Mesendoderm (in vitro differentiated cells): Measurements from ENCODE around the gene TPBG.
"Not testable (repeated sequence)": the region's sequence is repeated elsewhere in the genome, so short reads cannot be mapped to it uniquely, and the experiment has no call there.

Source experiments
- DNase-seq: peaks from one replicate; pipeline ENCODE4 v3.0.0; 2013
- H2AK5ac ChIP-seq: 2 replicates; pipeline ENCODE4 v1.6.1; 2013; ENCODE audit warnings: low read length, inconsistent platforms
- H2BK120ac ChIP-seq: 2 replicates; pipeline ENCODE4 v1.6.1; 2013; ENCODE audit warnings: low read depth, mild to moderate bottlenecking, low read length, moderate library complexity, mixed read lengths
- H2BK15ac ChIP-seq: replicated peaks from 2 replicates; pipeline ENCODE4 v1.6.1; 2013; ENCODE audit warnings: low read depth, mild to moderate bottlenecking, moderate library complexity
- H2BK5ac ChIP-seq: 2 replicates; pipeline ENCODE4 v1.6.1; 2013; ENCODE audit warnings: low read length, inconsistent platforms
- H3K18ac ChIP-seq: 2 replicates; pipeline ENCODE4 v1.6.1; 2013; ENCODE audit warnings: mild to moderate bottlenecking, low read length, mixed read lengths
- H3K23ac ChIP-seq: one replicate; pipeline ENCODE4 v1.6.1; 2013; ENCODE audit warnings: low read length
- H3K27ac ChIP-seq: 2 replicates; pipeline ENCODE4 v1.5.1; 2013; ENCODE audit warnings: low read depth, mild to moderate bottlenecking, inconsistent platforms, low read length, moderate library complexity
- H3K27me3 ChIP-seq: 2 replicates; pipeline ENCODE4 v1.6.1; 2013; ENCODE audit warnings: low read length, control low read depth, mild to moderate bottlenecking, inconsistent platforms; ENCODE audit not compliant: insufficient read depth, poor library complexity
- H3K36me3 ChIP-seq: 2 replicates; pipeline ENCODE4 v1.6.1; 2013; ENCODE audit warnings: low read length, inconsistent platforms; ENCODE audit not compliant: control insufficient read depth, insufficient read depth
- H3K4ac ChIP-seq: one replicate; pipeline ENCODE4 v1.6.1; 2013; ENCODE audit warnings: low read depth, mild to moderate bottlenecking, low read length, moderate library complexity
- H3K4me1 ChIP-seq: 2 replicates; pipeline ENCODE4 v1.6.1; 2013; ENCODE audit warnings: low read depth, low read length, inconsistent platforms; ENCODE audit not compliant: control insufficient read depth
- H3K4me2 ChIP-seq: 2 replicates; pipeline ENCODE4 v1.6.1; 2013; ENCODE audit warnings: low read length
- H3K4me3 ChIP-seq: 2 replicates; pipeline ENCODE4 v1.5.1; 2013; ENCODE audit warnings: mild to moderate bottlenecking, low read length
- H3K56ac ChIP-seq: one replicate; pipeline ENCODE4 v1.6.1; 2013; ENCODE audit warnings: low read length
- H3K79me1 ChIP-seq: 2 replicates; pipeline ENCODE4 v1.6.1; 2013; ENCODE audit warnings: low read length, inconsistent platforms
- H3K79me2 ChIP-seq: 2 replicates; pipeline ENCODE4 v1.6.1; 2013; ENCODE audit warnings: mild to moderate bottlenecking, low read length; ENCODE audit not compliant: control insufficient read depth, insufficient read depth
- H3K9ac ChIP-seq: 2 replicates; pipeline ENCODE4 v1.6.1; 2013; ENCODE audit warnings: low read length, inconsistent platforms
- H4K5ac ChIP-seq: one replicate; pipeline ENCODE4 v1.6.1; 2013; ENCODE audit warnings: low read length
- H4K8ac ChIP-seq: one replicate; pipeline ENCODE4 v1.6.1; 2013; ENCODE audit warnings: low read depth, mild to moderate bottlenecking, control low read depth, low read length, moderate library complexity
- WGBS: extraction: QIAGEN DNeasy Blood & Tissue Kit; methylation state at CpG from one replicate; pipeline ENCODE4 v1.1.7; 2013; ENCODE audit warnings: low lambda C conversion rate, missing lambda C conversion rate; ENCODE audit not compliant: insufficient coverage; ENCODE audit errors: extremely low coverage; 5-methylcytosine and 5-hydroxymethylcytosine counted together

Gene TPBG

GRCh38 chr6:82381278-82381677, 17.7 kb downstream of the TPBG start:
- WGBS: no CpG with 5 or more reads among the region's 1 CpG
- no peak overlapping the region for H2AK5ac ChIP-seq
- H4K8ac ChIP-seq: no peak overlapping the region
- H3K4ac ChIP-seq: no peak overlapping the region
- H3K4me3 ChIP-seq: no peak overlapping the region
- no peak overlapping the region for H3K18ac ChIP-seq
- no peaks in the 10 kb centered on the region for H3K36me3 ChIP-seq
- DNase-seq: no peak
- H3K79me1 ChIP-seq: no peaks in the 10 kb centered on the region
- H3K23ac ChIP-seq: no peak overlapping the region
- H3K4me1 ChIP-seq: no peaks in the 10 kb centered on the region
- no peak overlapping the region for H3K56ac ChIP-seq
- no peak overlapping the region for H3K27ac ChIP-seq
- H4K5ac ChIP-seq: no peak overlapping the region
- H2BK5ac ChIP-seq: no peak overlapping the region
- H3K27me3 ChIP-seq: no peaks in the 10 kb centered on the region
- no peak overlapping the region for H2BK120ac ChIP-seq
- no peak overlapping the region for H3K4me2 ChIP-seq
- H3K9ac ChIP-seq: no peak overlapping the region
- no peak overlapping the region for H2BK15ac ChIP-seq
- H3K79me2 ChIP-seq: no peaks in the 10 kb centered on the region

- no peaks in the 10 kb centered on the region for H3K79me2 ChIP-seq
- DNase-seq: peak; percentile 29
- no peak overlapping the region for H2BK120ac ChIP-seq
- WGBS: no CpG with 5 or more reads among the region's 3 CpGs
- H2AK5ac ChIP-seq: no peak overlapping the region
- H3K4me3 ChIP-seq: no peak overlapping the region
- no peak overlapping the region for H3K27ac ChIP-seq
- H4K5ac ChIP-seq: no peak overlapping the region
- no peak overlapping the region for H3K56ac ChIP-seq
- H3K18ac ChIP-seq: no peak overlapping the region
- H3K4me2 ChIP-seq: no peak overlapping the region
- no peak overlapping the region for H3K9ac ChIP-seq
- no peaks in the 10 kb centered on the region for H3K36me3 ChIP-seq
- no peaks in the 10 kb centered on the region for H3K4me1 ChIP-seq
- H2BK5ac ChIP-seq: no peak overlapping the region
- no peaks in the 10 kb centered on the region for H3K27me3 ChIP-seq
- no peak overlapping the region for H3K23ac ChIP-seq
- no peak overlapping the region for H4K8ac ChIP-seq
- no peak overlapping the region for H2BK15ac ChIP-seq
- H3K79me1 ChIP-seq: no peaks in the 10 kb centered on the region
- no peak overlapping the region for H3K4ac ChIP-seq
These were observed 21.5 kb downstream of the TPBG start for GRCh38 chr6:82385102-82385501.

- Histone ChIP-seq H3K36me3 (no peaks in the 10 kb centered on the region), H3K4me3 (no peak overlapping the region), H3K27me3 (no peaks in the 10 kb centered on the region), H4K8ac (no peak overlapping the region), H3K56ac (no peak overlapping the region), H2AK5ac (no peak overlapping the region), H3K4me1 (no peaks in the 10 kb centered on the region), H3K4ac (no peak overlapping the region), H3K79me2 (no peaks in the 10 kb centered on the region), H2BK5ac (no peak overlapping the region), H2BK15ac (no peak overlapping the region), H3K79me1 (no peaks in the 10 kb centered on the region), H2BK120ac (no peak overlapping the region), H3K18ac (no peak overlapping the region), H3K4me2 (no peak overlapping the region), H4K5ac (no peak overlapping the region), H3K23ac (no peak overlapping the region), H3K27ac (no peak overlapping the region), H3K9ac (no peak overlapping the region)
- no CpG with 5 or more reads among the region's 2 CpGs for WGBS
- no peak for DNase-seq
These were observed 21.9 kb downstream of the TPBG start for GRCh38 chr6:82385546-82385945.

GRCh38 chr6:82385961-82386360, 22.3 kb downstream of the TPBG start:
- Histone ChIP-seq H2BK5ac (no peak overlapping the region), H3K36me3 (no peaks in the 10 kb centered on the region), H4K8ac (no peak overlapping the region), H3K18ac (no peak overlapping the region), H3K4me1 (no peaks in the 10 kb centered on the region), H3K79me2 (no peaks in the 10 kb centered on the region), H3K23ac (no peak overlapping the region), H2AK5ac (no peak overlapping the region), H3K27ac (no peak overlapping the region), H3K79me1 (no peaks in the 10 kb centered on the region), H3K27me3 (no peaks in the 10 kb centered on the region), H4K5ac (no peak overlapping the region), H3K9ac (no peak overlapping the region), H2BK120ac (no peak overlapping the region), H3K56ac (no peak overlapping the region), H3K4ac (no peak overlapping the region), H2BK15ac (no peak overlapping the region), H3K4me2 (no peak overlapping the region), H3K4me3 (no peak overlapping the region)
- DNase-seq: no peak
- no CpG with 5 or more reads among the region's 2 CpGs for WGBS

GRCh38 chr6:82394770-82395169, 31.2 kb downstream of the TPBG start:
- H4K8ac ChIP-seq, H3K4me2 ChIP-seq, H3K56ac ChIP-seq, H3K36me3 ChIP-seq, H3K23ac ChIP-seq, H2BK5ac ChIP-seq, H3K4me3 ChIP-seq, DNase-seq, H3K4ac ChIP-seq, H3K9ac ChIP-seq, H3K27ac ChIP-seq, H3K4me1 ChIP-seq, H3K27me3 ChIP-seq, H3K79me1 ChIP-seq, H2AK5ac ChIP-seq, H2BK15ac ChIP-seq, H3K18ac ChIP-seq, H2BK120ac ChIP-seq, H4K5ac ChIP-seq, H3K79me2 ChIP-seq: not testable (repeated sequence)
- WGBS: no CpG with 5 or more reads among the region's 15 CpGs

GRCh38 chr6:82396964-82397751, 33.5 kb downstream of the TPBG start:
- no peaks in the 10 kb centered on the region for H3K79me1 ChIP-seq
- no peaks in the 10 kb centered on the region for H3K4me1 ChIP-seq
- no peak overlapping the region for H3K27ac ChIP-seq
- H3K4me3 ChIP-seq: no peak overlapping the region
- no peak overlapping the region for H4K8ac ChIP-seq
- no peak overlapping the region for H2BK15ac ChIP-seq
- no peak overlapping the region for H3K4me2 ChIP-seq
- H2BK5ac ChIP-seq: no peak overlapping the region
- no peak for DNase-seq
- H3K4ac ChIP-seq: no peak overlapping the region
- H3K9ac ChIP-seq: no peak overlapping the region
- no peak overlapping the region for H3K23ac ChIP-seq
- H4K5ac ChIP-seq: no peak overlapping the region
- no peak overlapping the region for H2AK5ac ChIP-seq
- no peaks in the 10 kb centered on the region for H3K27me3 ChIP-seq
- H3K79me2 ChIP-seq: no peaks in the 10 kb centered on the region
- no peak overlapping the region for H3K18ac ChIP-seq
- no peaks in the 10 kb centered on the region for H3K36me3 ChIP-seq
- H3K56ac ChIP-seq: no peak overlapping the region
- no CpG with 5 or more reads among the region's 1 CpG for WGBS
- H2BK120ac ChIP-seq: no peak overlapping the region
